Neural crest cell (in vitro differentiated cells): ENCODE results near the gene STRN3. TPM values are rescaled to one million over a fixed set of nuclear protein-coding genes. Genes with fewer than 3 reads are reported as not detected.

Source experiments
- DNase-seq: peaks from one replicate; pipeline ENCODE4 v3.0.0; 2021; ENCODE audit warnings: low read depth, mixed read lengths, low spot score
- H3K27ac Mint-ChIP-seq: one replicate; pipeline ENCODE4 v1.8.0; 2021; ENCODE audit warnings: mild to moderate bottlenecking, mixed read lengths; ENCODE audit not compliant: unreplicated experiment
- H3K27me3 Mint-ChIP-seq: 2 replicates; pipeline ENCODE4 v1.8.0; 2021; ENCODE audit warnings: low read depth, mild to moderate bottlenecking, mixed read lengths
- H3K36me3 Mint-ChIP-seq: 2 replicates; pipeline ENCODE4 v1.8.0; 2021; ENCODE audit warnings: low read depth, mild to moderate bottlenecking, mixed read lengths
- H3K4me1 Mint-ChIP-seq: 2 replicates; pipeline ENCODE4 v1.8.0; 2021; ENCODE audit warnings: mixed read lengths
- H3K4me3 Mint-ChIP-seq: one replicate; pipeline ENCODE4 v1.8.0; 2021; ENCODE audit warnings: mild to moderate bottlenecking, mixed read lengths
- H3K9me3 Mint-ChIP-seq: 2 replicates; pipeline ENCODE4 v1.8.0; 2021; ENCODE audit warnings: mixed read lengths
- CTCF ChIP-seq: fragments of 200-600 bp; sonication (generic); conservative IDR thresholded peaks from 2 replicates; pipeline ENCODE4 v1.5.0; 2021; ENCODE audit warnings: antibody characterized with exemption, mild to moderate bottlenecking
- total RNA-seq: library from RNA; stranded (reverse); gene quantifications from 2 replicates; pipeline ENCODE4 v1.2.1, GENCODE V29; 2021

The STRN3 gene
- total RNA-seq, 1 donor from 2014 or later = 37.8 TPM

- DNase-seq = no peak
- H3K4me3 Mint-ChIP-seq = no peak overlapping the region
- no peak for TF ChIP-seq CTCF
- peaks cover 37% of the 10 kb centered on the region for H3K36me3 Mint-ChIP-seq
- H3K27ac Mint-ChIP-seq = peak overlapping the region; percentile 62
- H3K27me3 Mint-ChIP-seq = no peaks in the 10 kb centered on the region
- H3K9me3 Mint-ChIP-seq = peaks cover 12% of the 10 kb centered on the region
- H3K4me1 Mint-ChIP-seq = peaks cover 4% of the 10 kb centered on the region
Observed at GRCh38 chr14:31003284-31003683, 22.9 kb downstream of the STRN3 start.

GRCh38 chr14:31001339-31001658, 24.9 kb downstream of the STRN3 start:
- peaks cover 15% of the 10 kb centered on the region for H3K9me3 Mint-ChIP-seq
- no peaks in the 10 kb centered on the region for H3K27me3 Mint-ChIP-seq
- H3K4me1 Mint-ChIP-seq = peaks cover 16% of the 10 kb centered on the region
- no peak for TF ChIP-seq CTCF
- peaks cover 49% of the 10 kb centered on the region for H3K36me3 Mint-ChIP-seq
- no peak overlapping the region for H3K4me3 Mint-ChIP-seq
- H3K27ac Mint-ChIP-seq = no peak overlapping the region
- DNase-seq = no peak

- Mint-ChIP-seq H3K4me3 (no peak overlapping the region), H3K27me3 (no peaks in the 10 kb centered on the region), H3K27ac (no peak overlapping the region), H3K9me3 (peaks cover 15% of the 10 kb centered on the region), H3K36me3 (peaks cover 49% of the 10 kb centered on the region), H3K4me1 (peaks cover 21% of the 10 kb centered on the region)
- TF ChIP-seq CTCF = no peak
- no peak for DNase-seq
Observed at GRCh38 chr14:31000629-31001338, 25.4 kb downstream of the STRN3 start.

GRCh38 chr14:30999038-30999773, 27.0 kb downstream of the STRN3 start:
- H3K27ac Mint-ChIP-seq = no peak overlapping the region
- H3K4me3 Mint-ChIP-seq = no peak overlapping the region
- peaks cover 46% of the 10 kb centered on the region for H3K36me3 Mint-ChIP-seq
- H3K9me3 Mint-ChIP-seq = peaks cover 15% of the 10 kb centered on the region
- no peaks in the 10 kb centered on the region for H3K27me3 Mint-ChIP-seq
- TF ChIP-seq CTCF = no peak
- peaks cover 35% of the 10 kb centered on the region for H3K4me1 Mint-ChIP-seq
- no peak for DNase-seq

GRCh38 chr14:30998100-30998706, 28.0 kb downstream of the STRN3 start:
- Mint-ChIP-seq H3K4me1 (peaks cover 35% of the 10 kb centered on the region), H3K36me3 (peaks cover 44% of the 10 kb centered on the region), H3K9me3 (peaks cover 13% of the 10 kb centered on the region), H3K27me3 (no peaks in the 10 kb centered on the region), H3K4me3 (no peak overlapping the region), H3K27ac (no peak overlapping the region)
- DNase-seq = no peak
- TF ChIP-seq CTCF = no peak
